DLD1 (cell line): ENCODE results near the gene BDH1.

ENCODE experiments used
- in situ Hi-C: cut with HindIII; loops from 2 replicates; pipeline ENCODE4 v1.10.0; 2017; ENCODE audit warnings: low sequenced_read_pairs

BDH1 gene

GRCh38 chr3:197466586-197467399 lies 89.0 kb downstream of the BDH1 start:
- in situ Hi-C loops, result loop anchor here (25.0 kb wide), 1 partner anchor 154 kb away; no protein-coding TSS in a partner anchor

GRCh38 chr3:197465996-197466549 lies 89.7 kb downstream of the BDH1 start:
- in situ Hi-C loops, result loop anchor here (25.0 kb wide), 1 partner anchor 154 kb away; no protein-coding TSS in a partner anchor

GRCh38 chr3:197465197-197465995 lies 90.4 kb downstream of the BDH1 start:
- in situ Hi-C loops, result loop anchor here (25.0 kb wide), 1 partner anchor 153 kb away; no protein-coding TSS in a partner anchor

- in situ Hi-C loops, result loop anchor here (25.0 kb wide), 1 partner anchor 152 kb away; no protein-coding TSS in a partner anchor
Measured at GRCh38 chr3:197464794-197465193, 91.0 kb downstream of the BDH1 start.

GRCh38 chr3:197463279-197463678 lies 92.5 kb downstream of the BDH1 start:
- in situ Hi-C loops, result loop anchor here (25.0 kb wide), 1 partner anchor 151 kb away; no protein-coding TSS in a partner anchor

GRCh38 chr3:197462808-197463207 lies 93.0 kb downstream of the BDH1 start:
- in situ Hi-C loops, result loop anchor here (25.0 kb wide), 1 partner anchor 151 kb away; no protein-coding TSS in a partner anchor

- in situ Hi-C loops, result loop anchor here (25.0 kb wide), 1 partner anchor 148 kb away; no protein-coding TSS in a partner anchor
Measured at GRCh38 chr3:197460639-197461038, 95.1 kb downstream of the BDH1 start.

- in situ Hi-C loops, result loop anchor here (25.0 kb wide), 1 partner anchor 148 kb away; no protein-coding TSS in a partner anchor
Measured at GRCh38 chr3:197460002-197460401, 95.8 kb downstream of the BDH1 start.
